Sigmoid colon (tissue), 4 donors: Measurements from ENCODE around the gene SRGAP2B.
"Not testable (repeated sequence)": the region's sequence is repeated elsewhere in the genome, so short reads cannot be mapped to it uniquely, and the experiment has no call there.

ENCODE experiments used
- POLR2A ChIP-seq, 2 donors: fragments of 450-650 bp; IDR thresholded peaks; one replicate each; pipeline ENCODE4 v1.6.1; 2016; ENCODE audit warnings: antibody characterized with exemption in 2 of 2, mild to moderate bottlenecking in 2 of 2, moderate library complexity in 2 of 2
- POLR2AphosphoS5 ChIP-seq, 4 donors: sonication (generic); formaldehyde crosslinking; IDR thresholded peaks; one replicate each; pipeline ENCODE4 v1.6.1; 2017; ENCODE audit warnings: antibody characterized with exemption in 4 of 4
- TF ChIP-seq, protein P1 (sequence below), 4 experiments: fragments of 450-650 bp in 3 of 4; fragments of 200-600 bp in 1 of 4; IDR thresholded peaks; one replicate each; pipeline ENCODE4 v1.5.1; 2016 to 2019; ENCODE audit warnings: antibody characterized with exemption in 4 of 4, mild to moderate bottlenecking in 3 of 4, moderate library complexity in 2 of 4

DNA sequence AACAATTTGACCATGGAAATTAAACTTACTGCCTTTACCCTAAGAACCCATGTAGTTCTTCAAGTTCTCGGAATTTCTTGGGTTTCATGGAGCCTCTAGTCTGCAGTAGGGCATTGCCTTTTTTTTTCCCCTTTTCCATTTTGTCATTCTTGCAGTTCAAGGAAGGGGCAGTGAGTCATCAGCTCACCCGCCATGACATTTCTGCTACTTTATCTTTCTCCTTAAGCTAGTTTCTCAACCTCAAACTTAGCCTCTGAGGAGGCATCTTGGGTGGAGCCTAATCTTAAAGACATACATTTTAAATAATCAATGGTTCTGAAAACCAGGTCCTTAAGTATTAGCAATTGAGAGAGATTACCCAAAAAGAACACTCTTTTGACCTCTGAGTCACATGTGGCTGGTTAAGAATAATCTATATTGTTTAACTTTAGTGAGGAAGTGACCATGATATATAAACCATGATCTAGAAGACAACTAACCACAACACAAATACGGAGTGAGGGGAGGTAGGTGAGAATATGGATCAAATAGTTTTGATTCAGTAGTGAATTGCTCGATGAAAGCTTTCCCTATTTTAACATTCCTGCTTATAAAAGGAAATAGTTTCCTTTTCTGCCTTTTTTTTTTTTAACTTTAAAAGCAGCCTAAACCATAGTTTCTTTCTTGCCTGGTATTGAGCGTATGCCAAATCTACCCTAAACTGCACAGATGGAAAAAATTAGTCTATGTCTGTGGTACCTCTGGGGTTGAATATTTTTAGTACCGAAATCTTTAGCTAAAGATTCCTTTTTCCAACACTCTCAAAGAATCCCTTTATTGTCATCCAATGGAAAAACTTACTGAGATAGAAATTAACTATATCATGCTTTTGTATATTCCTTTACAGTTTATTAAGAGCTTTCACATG is 20.7 kb upstream of the SRGAP2B start:
- TF ChIP-seq, protein P1, sequence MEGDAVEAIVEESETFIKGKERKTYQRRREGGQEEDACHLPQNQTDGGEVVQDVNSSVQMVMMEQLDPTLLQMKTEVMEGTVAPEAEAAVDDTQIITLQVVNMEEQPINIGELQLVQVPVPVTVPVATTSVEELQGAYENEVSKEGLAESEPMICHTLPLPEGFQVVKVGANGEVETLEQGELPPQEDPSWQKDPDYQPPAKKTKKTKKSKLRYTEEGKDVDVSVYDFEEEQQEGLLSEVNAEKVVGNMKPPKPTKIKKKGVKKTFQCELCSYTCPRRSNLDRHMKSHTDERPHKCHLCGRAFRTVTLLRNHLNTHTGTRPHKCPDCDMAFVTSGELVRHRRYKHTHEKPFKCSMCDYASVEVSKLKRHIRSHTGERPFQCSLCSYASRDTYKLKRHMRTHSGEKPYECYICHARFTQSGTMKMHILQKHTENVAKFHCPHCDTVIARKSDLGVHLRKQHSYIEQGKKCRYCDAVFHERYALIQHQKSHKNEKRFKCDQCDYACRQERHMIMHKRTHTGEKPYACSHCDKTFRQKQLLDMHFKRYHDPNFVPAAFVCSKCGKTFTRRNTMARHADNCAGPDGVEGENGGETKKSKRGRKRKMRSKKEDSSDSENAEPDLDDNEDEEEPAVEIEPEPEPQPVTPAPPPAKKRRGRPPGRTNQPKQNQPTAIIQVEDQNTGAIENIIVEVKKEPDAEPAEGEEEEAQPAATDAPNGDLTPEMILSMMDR (IDR thresholded peaks at IDR 0.05), result not testable (repeated sequence)
- TF ChIP-seq POLR2A, POLR2AphosphoS5 (IDR thresholded peaks at IDR 0.05): not testable (repeated sequence)
